Measurements from ENCODE around the gene PHF2.

- no peak for TF ChIP-seq CTCF (IDR thresholded peaks at IDR 0.05)
- no peak for TF ChIP-seq ZFX (IDR thresholded peaks at IDR 0.05; ENCODE audit: borderline replicate concordance)
Observed at GRCh38 chr9:93536874-93537273, 39.5 kb upstream of the PHF2 start.
